ENCODE measurements around the gene PLEKHB2.

- no peak for TF ChIP-seq CTCF (IDR thresholded peaks at IDR 0.05)
- TF ChIP-seq POLR2AphosphoS5 (IDR thresholded peaks at IDR 0.05) = no peak
- TF ChIP-seq POLR2A (IDR thresholded peaks at IDR 0.05) = no peak
These were observed 48.2 kb upstream of the PLEKHB2 start for GRCh38 chr2:131056932-131057287.
